GM19099 (cell line): ENCODE results near the gene ZNF326.

Source experiments
- POLR2A ChIP-seq: IDR thresholded peaks from 3 replicates; pipeline ENCODE4 v1.6.1; 2011; ENCODE audit warnings: low read depth; ENCODE audit not compliant: insufficient read length; ENCODE audit errors: extremely low read depth

ZNF326 gene

GRCh38 chr1:89994805-89995597, at the start of gene ZNF326:
ZNF326 (plus strand) TSS chr1:89995110; CDS start chr1:89995258, 148 bp downstream.
- TF ChIP-seq POLR2A, result peak; percentile 96

GRCh38 chr1:89945852-89946476, 48.9 kb upstream of the ZNF326 start:
- TF ChIP-seq POLR2A, result no peak

- TF ChIP-seq POLR2A, result no peak
These were observed 48.4 kb upstream of the ZNF326 start for GRCh38 chr1:89946532-89946931.

GRCh38 chr1:89948722-89949345, 46.1 kb upstream of the ZNF326 start:
- no peak for TF ChIP-seq POLR2A

GRCh38 chr1:89949991-89950624, 44.8 kb upstream of the ZNF326 start:
- no peak for TF ChIP-seq POLR2A

- no peak for TF ChIP-seq POLR2A
These were observed 44.2 kb upstream of the ZNF326 start for GRCh38 chr1:89950703-89951102.

- no peak for TF ChIP-seq POLR2A
These were observed 42.9 kb upstream of the ZNF326 start for GRCh38 chr1:89951766-89952604.

GRCh38 chr1:89952605-89953130, 42.2 kb upstream of the ZNF326 start:
- TF ChIP-seq POLR2A, result no peak

- TF ChIP-seq POLR2A, result no peak
These were observed 41.7 kb upstream of the ZNF326 start for GRCh38 chr1:89953131-89953626.

GRCh38 chr1:89953929-89954328, 41.0 kb upstream of the ZNF326 start:
- no peak for TF ChIP-seq POLR2A

- no peak for TF ChIP-seq POLR2A
These were observed 40.5 kb upstream of the ZNF326 start for GRCh38 chr1:89954401-89954800.

GRCh38 chr1:89955311-89956205, 39.4 kb upstream of the ZNF326 start:
- no peak for TF ChIP-seq POLR2A

- no peak for TF ChIP-seq POLR2A
These were observed 37.8 kb upstream of the ZNF326 start for GRCh38 chr1:89957107-89957506.
